DOHH2 (cell line): ENCODE results near the gene TLE1.

Source experiments
- H3F3A ChIP-seq: fragments of 200-600 bp; sonication (generic), shearing (Covaris generic); 2 replicates; pipeline ENCODE4 v1.6.0; 2016; ENCODE audit warnings: antibody characterized with exemption, mild to moderate bottlenecking; ENCODE audit not compliant: control insufficient read depth, insufficient read depth
- H3K27ac ChIP-seq: fragments of 200-600 bp; sonication (generic); 2 replicates; pipeline ENCODE4 v1.5.1; 2014; ENCODE audit warnings: low read depth, mild to moderate bottlenecking, low read length, moderate library complexity
- H3K27me3 ChIP-seq: fragments of 200-600 bp; sonication (generic); 2 replicates; pipeline ENCODE4 v1.6.1; 2014; ENCODE audit warnings: mild to moderate bottlenecking, low read length, mixed read lengths; ENCODE audit not compliant: control insufficient read depth
- H3K36me3 ChIP-seq: fragments of 200-600 bp; sonication (generic); 2 replicates; pipeline ENCODE4 v1.6.1; 2014; ENCODE audit warnings: mild to moderate bottlenecking, low read length, moderate library complexity, mixed read lengths; ENCODE audit not compliant: control insufficient read depth
- H3K4me1 ChIP-seq: fragments of 200-600 bp; sonication (generic); 2 replicates; pipeline ENCODE4 v1.6.1; 2014; ENCODE audit warnings: mild to moderate bottlenecking, low read length, mixed read lengths; ENCODE audit not compliant: control insufficient read depth
- H3K4me2 ChIP-seq: fragments of 200-600 bp; sonication (generic); 2 replicates; pipeline ENCODE4 v1.6.0; 2014; ENCODE audit warnings: mild to moderate bottlenecking, low read length, moderate library complexity
- H3K4me3 ChIP-seq: fragments of 200-600 bp; sonication (generic); 2 replicates; pipeline ENCODE4 v1.5.1; 2014; ENCODE audit warnings: mild to moderate bottlenecking, low read length, mixed read lengths
- H3K79me2 ChIP-seq: fragments of 200-600 bp; sonication (generic); 2 replicates; pipeline ENCODE4 v1.6.1; 2014; ENCODE audit warnings: mild to moderate bottlenecking, low read length, mixed read lengths; ENCODE audit not compliant: control insufficient read depth
- H3K9me2 ChIP-seq: fragments of 200-600 bp; sonication (generic); replicated peaks from 2 replicates; pipeline ENCODE4 v1.6.1; 2014; ENCODE audit warnings: mild to moderate bottlenecking, low read length, mixed read lengths; ENCODE audit not compliant: control insufficient read depth
- H3K9me3 ChIP-seq: fragments of 200-600 bp; sonication (generic); 2 replicates; pipeline ENCODE4 v1.6.1; 2014; ENCODE audit warnings: antibody characterized with exemption, low read length, mixed read lengths; ENCODE audit not compliant: control insufficient read depth, insufficient read depth
- H4K20me1 ChIP-seq: fragments of 200-600 bp; sonication (generic); 2 replicates; pipeline ENCODE4 v1.6.0; 2014; ENCODE audit warnings: low read depth, mild to moderate bottlenecking, antibody characterized with exemption, low read length, moderate library complexity; ENCODE audit not compliant: control insufficient read depth, insufficient read depth
- CTCF ChIP-seq: fragments of 200-600 bp; sonication (generic); IDR thresholded peaks from one replicate; pipeline ENCODE4 v1.5.1; 2014; ENCODE audit warnings: antibody characterized with exemption, mild to moderate bottlenecking, low read depth, low read length; ENCODE audit not compliant: poor library complexity, severe bottlenecking
- EZH2phosphoT487 ChIP-seq: fragments of 200-600 bp; sonication (generic); IDR thresholded peaks from 2 replicates; pipeline ENCODE4 v1.6.1; 2017; ENCODE audit warnings: borderline replicate concordance, mild to moderate bottlenecking, antibody characterized with exemption, low read length, moderate library complexity, mixed read lengths

TLE1 gene

GRCh38 chr9:81585191-81585763, 104.1 kb downstream of the TLE1 start:
- TF ChIP-seq EZH2phosphoT487 (no peak), CTCF (no peak)
- H3K4me1 ChIP-seq, result no peaks in the 10 kb centered on the region
- H3K27ac ChIP-seq, result no peak overlapping the region
- H3K36me3 ChIP-seq, result no peaks in the 10 kb centered on the region
- H3K27me3 ChIP-seq, result no peaks in the 10 kb centered on the region
- H3K9me2 ChIP-seq, result no peaks in the 10 kb centered on the region
- H3F3A ChIP-seq, result no peaks in the 10 kb centered on the region
- H4K20me1 ChIP-seq, result no peaks in the 10 kb centered on the region
- no peak overlapping the region for H3K4me2 ChIP-seq
- H3K9me3 ChIP-seq, result no peaks in the 10 kb centered on the region
- no peaks in the 10 kb centered on the region for H3K79me2 ChIP-seq
- H3K4me3 ChIP-seq, result no peak overlapping the region

GRCh38 chr9:81584099-81584498, 105.2 kb downstream of the TLE1 start:
- no peaks in the 10 kb centered on the region for H3K4me1 ChIP-seq
- no peaks in the 10 kb centered on the region for H3K9me3 ChIP-seq
- no peaks in the 10 kb centered on the region for H3K9me2 ChIP-seq
- no peaks in the 10 kb centered on the region for H3K36me3 ChIP-seq
- H3F3A ChIP-seq, result no peaks in the 10 kb centered on the region
- no peaks in the 10 kb centered on the region for H3K79me2 ChIP-seq
- no peak overlapping the region for H3K27ac ChIP-seq
- H4K20me1 ChIP-seq, result no peaks in the 10 kb centered on the region
- no peaks in the 10 kb centered on the region for H3K27me3 ChIP-seq
- TF ChIP-seq CTCF (no peak), EZH2phosphoT487 (no peak)
- H3K4me3 ChIP-seq, result no peak overlapping the region
- no peak overlapping the region for H3K4me2 ChIP-seq

GRCh38 chr9:81581986-81582385, 107.4 kb downstream of the TLE1 start:
- H3K9me2 ChIP-seq, result no peaks in the 10 kb centered on the region
- no peak overlapping the region for H3K4me2 ChIP-seq
- H4K20me1 ChIP-seq, result no peaks in the 10 kb centered on the region
- H3K27me3 ChIP-seq, result no peaks in the 10 kb centered on the region
- no peaks in the 10 kb centered on the region for H3K4me1 ChIP-seq
- H3K4me3 ChIP-seq, result no peak overlapping the region
- H3F3A ChIP-seq, result no peaks in the 10 kb centered on the region
- no peaks in the 10 kb centered on the region for H3K36me3 ChIP-seq
- H3K27ac ChIP-seq, result no peak overlapping the region
- no peaks in the 10 kb centered on the region for H3K79me2 ChIP-seq
- H3K9me3 ChIP-seq, result no peaks in the 10 kb centered on the region
- TF ChIP-seq CTCF (no peak), EZH2phosphoT487 (no peak)
